GM19025 (cell line): ENCODE measurements around the gene FSIP1.
A peak's percentile ranks its signal among the peaks of the same experiment; 100 is the strongest.

Source experiments
- ATAC-seq: cut with Tn5 transposase; IDR thresholded peaks from one replicate; pipeline ENCODE4 v1.9.1; 2021; ENCODE audit warnings: mild to moderate bottlenecking, low read depth, moderate library complexity; ENCODE audit not compliant: unreplicated experiment

FSIP1 gene

GRCh38 chr15:39625451-39625850 lies 157.2 kb downstream of the FSIP1 start:
- ATAC-seq = no peak

- no peak for ATAC-seq
Measured at GRCh38 chr15:39624806-39625205, 157.8 kb downstream of the FSIP1 start.

GRCh38 chr15:39623529-39623931 lies 159.1 kb downstream of the FSIP1 start:
- ATAC-seq = peak; percentile 85

GRCh38 chr15:39622660-39623516 lies 159.8 kb downstream of the FSIP1 start:
- peak; percentile 3 for ATAC-seq

- no peak for ATAC-seq
Measured at GRCh38 chr15:39621976-39622375, 160.7 kb downstream of the FSIP1 start.

- ATAC-seq = no peak
Measured at GRCh38 chr15:39621210-39621609, 161.4 kb downstream of the FSIP1 start.

- ATAC-seq = no peak
Measured at GRCh38 chr15:39618063-39618823, 164.4 kb downstream of the FSIP1 start.

- ATAC-seq = no peak
Measured at GRCh38 chr15:39616731-39617455, 165.7 kb downstream of the FSIP1 start.

GRCh38 chr15:39613861-39614260 lies 168.8 kb downstream of the FSIP1 start:
- ATAC-seq = no peak

- no peak for ATAC-seq
Measured at GRCh38 chr15:39613271-39613670, 169.4 kb downstream of the FSIP1 start.

GRCh38 chr15:39610665-39611064 lies 172.0 kb downstream of the FSIP1 start:
- ATAC-seq = no peak

- ATAC-seq = no peak
Measured at GRCh38 chr15:39609166-39609916, 173.3 kb downstream of the FSIP1 start.

- no peak for ATAC-seq
Measured at GRCh38 chr15:39608185-39609139, 174.2 kb downstream of the FSIP1 start.

GRCh38 chr15:39605146-39605545 lies 177.5 kb downstream of the FSIP1 start:
- no peak for ATAC-seq

- no peak for ATAC-seq
Measured at GRCh38 chr15:39602143-39602542, 180.5 kb downstream of the FSIP1 start.

GRCh38 chr15:39599871-39600270 lies 182.8 kb downstream of the FSIP1 start:
- ATAC-seq = no peak

- no peak for ATAC-seq
Measured at GRCh38 chr15:39598958-39599845, 183.4 kb downstream of the FSIP1 start.

- no peak for ATAC-seq
Measured at GRCh38 chr15:39598186-39598850, 184.3 kb downstream of the FSIP1 start.
